ENCODE results near the gene TMEM200A.

Gene TMEM200A

GRCh38 chr6:130373992-130374391 lies 8.2 kb downstream of the TMEM200A start:
- CTCF ChIA-PET, result interaction anchor here (0.9 to 1.7 kb wide), 2 partner anchors 11 to 16 kb away, joined by 3 to 7 read pairs; no protein-coding TSS in a partner anchor
- TF ChIP-seq, protein P1, sequence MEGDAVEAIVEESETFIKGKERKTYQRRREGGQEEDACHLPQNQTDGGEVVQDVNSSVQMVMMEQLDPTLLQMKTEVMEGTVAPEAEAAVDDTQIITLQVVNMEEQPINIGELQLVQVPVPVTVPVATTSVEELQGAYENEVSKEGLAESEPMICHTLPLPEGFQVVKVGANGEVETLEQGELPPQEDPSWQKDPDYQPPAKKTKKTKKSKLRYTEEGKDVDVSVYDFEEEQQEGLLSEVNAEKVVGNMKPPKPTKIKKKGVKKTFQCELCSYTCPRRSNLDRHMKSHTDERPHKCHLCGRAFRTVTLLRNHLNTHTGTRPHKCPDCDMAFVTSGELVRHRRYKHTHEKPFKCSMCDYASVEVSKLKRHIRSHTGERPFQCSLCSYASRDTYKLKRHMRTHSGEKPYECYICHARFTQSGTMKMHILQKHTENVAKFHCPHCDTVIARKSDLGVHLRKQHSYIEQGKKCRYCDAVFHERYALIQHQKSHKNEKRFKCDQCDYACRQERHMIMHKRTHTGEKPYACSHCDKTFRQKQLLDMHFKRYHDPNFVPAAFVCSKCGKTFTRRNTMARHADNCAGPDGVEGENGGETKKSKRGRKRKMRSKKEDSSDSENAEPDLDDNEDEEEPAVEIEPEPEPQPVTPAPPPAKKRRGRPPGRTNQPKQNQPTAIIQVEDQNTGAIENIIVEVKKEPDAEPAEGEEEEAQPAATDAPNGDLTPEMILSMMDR (IDR thresholded peaks at IDR 0.05; ENCODE audit: control extremely low read depth, extremely low read depth, low read depth, missing control alignments), result no peak
- POLR2A ChIA-PET, result no interaction called here

GRCh38 chr6:130376936-130377335 lies 11.1 kb downstream of the TMEM200A start:
- DNase-seq (ENCODE audit: extremely low spot score), result no peak
- POLR2A ChIA-PET, result no interaction called here
- CTCF ChIA-PET, result no interaction called here
- TF ChIP-seq, protein P1 (IDR thresholded peaks at IDR 0.05; ENCODE audit: control extremely low read depth, extremely low read depth, low read depth, missing control alignments), result no peak

More at GRCh38 chr6:130373992-130374391, 8.2 kb downstream of the TMEM200A start:
- no peak for DNase-seq (ENCODE audit: extremely low spot score)

DNA sequence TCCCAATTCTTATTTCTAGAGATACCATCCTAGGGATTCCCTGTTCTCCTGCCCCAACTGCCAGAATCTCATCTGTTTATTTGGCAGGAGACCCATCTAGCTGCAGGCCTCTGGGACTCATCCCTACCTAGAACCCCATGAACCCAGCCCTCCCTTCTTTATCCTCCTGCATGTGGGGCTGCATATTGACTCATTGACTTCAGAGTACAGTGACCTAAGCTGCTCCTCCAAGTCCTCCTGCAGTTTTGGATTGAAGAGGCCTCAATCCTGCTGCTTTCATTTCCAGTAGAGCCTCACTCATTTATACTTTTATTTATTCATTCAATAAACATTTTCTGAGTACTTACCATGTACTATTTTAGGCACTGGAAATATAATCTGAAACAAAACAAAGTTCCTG lies 11.6 kb downstream of the TMEM200A start:
- TF ChIP-seq, protein P1 (IDR thresholded peaks at IDR 0.05; ENCODE audit: control extremely low read depth, extremely low read depth, low read depth, missing control alignments), result no peak
- ChIA-PET POLR2A (no interaction called here), CTCF (no interaction called here)
- no peak for DNase-seq (ENCODE audit: extremely low spot score)

DNA sequence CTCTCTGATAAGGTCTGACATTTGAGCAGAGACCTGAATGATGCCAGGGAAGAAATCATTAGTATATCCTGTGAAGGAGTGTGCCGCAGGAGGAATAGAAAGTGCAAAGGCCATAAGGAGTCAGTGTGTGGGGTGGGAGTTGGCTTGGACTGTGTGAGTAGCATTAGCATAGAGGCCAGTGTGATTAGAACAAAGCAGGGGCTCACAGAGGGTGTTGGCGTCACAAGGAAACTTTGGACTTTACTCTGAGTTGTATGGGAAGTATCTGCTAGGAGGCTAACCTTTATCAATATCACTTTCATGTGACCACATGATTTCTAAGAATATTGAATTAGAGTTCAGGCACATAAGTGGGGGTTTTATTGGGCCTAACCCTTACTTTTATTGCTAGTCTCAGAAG lies 12.1 kb downstream of the TMEM200A start:
- POLR2A ChIA-PET, result no interaction called here
- TF ChIP-seq, protein P1 (IDR thresholded peaks at IDR 0.05; ENCODE audit: control extremely low read depth, extremely low read depth, low read depth, missing control alignments), result no peak
- CTCF ChIA-PET, result no interaction called here

GRCh38 chr6:130379223-130379622 lies 13.4 kb downstream of the TMEM200A start:
- CTCF ChIA-PET, result interaction anchor here (1.0 to 2.1 kb wide), 3 partner anchors 11 to 75 kb away, joined by 3 to 8 read pairs (median 5); no protein-coding TSS in a partner anchor

More for the DNA sequence above, 12.1 kb downstream of the TMEM200A start:
- no peak for DNase-seq (ENCODE audit: extremely low spot score)

DNA sequence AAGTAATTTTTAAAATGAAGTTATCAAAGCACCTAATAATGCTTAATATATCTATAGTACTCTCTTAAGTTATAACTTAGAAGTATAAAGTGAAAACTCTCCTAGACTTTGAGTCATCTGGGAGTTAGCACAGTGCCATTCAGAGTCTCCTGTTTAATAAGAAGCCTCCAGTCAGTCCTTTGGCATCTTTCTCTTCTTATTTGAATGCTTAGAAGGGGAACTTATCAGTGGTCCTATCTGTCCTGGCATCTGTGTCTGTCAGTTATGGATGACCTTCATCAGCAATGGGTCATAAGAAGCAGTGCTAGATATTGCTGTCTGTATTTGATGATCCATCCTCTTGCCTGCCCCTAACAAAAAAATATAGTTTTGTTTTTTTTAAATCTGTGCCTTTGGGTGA lies 15.2 kb downstream of the TMEM200A start:
- POLR2A ChIA-PET, result no interaction called here
- TF ChIP-seq, protein P1 (IDR thresholded peaks at IDR 0.05; ENCODE audit: control extremely low read depth, extremely low read depth, low read depth, missing control alignments), result no peak
- CTCF ChIA-PET, result interaction anchor here (1.2 to 2.1 kb wide), 3 partner anchors 9 to 12 kb away, joined by 4 to 8 read pairs (median 4); no protein-coding TSS in a partner anchor
- DNase-seq (ENCODE audit: extremely low spot score), result no peak

More at GRCh38 chr6:130379223-130379622, 13.4 kb downstream of the TMEM200A start:
- no peak for DNase-seq (ENCODE audit: extremely low spot score)
- POLR2A ChIA-PET, result no interaction called here
- TF ChIP-seq, protein P1 (IDR thresholded peaks at IDR 0.05; ENCODE audit: control extremely low read depth, extremely low read depth, low read depth, missing control alignments), result no peak

Measured in GM10248 (cell line).